Calu3 (cell line): Measurements from ENCODE around the gene GOLT1A. TPM values are rescaled to one million over a fixed set of nuclear protein-coding genes. Genes with fewer than 3 reads are reported as not detected.

Source experiments
- Bru-seq: library from RNA; stranded (reverse); fragments of 400-500 nt; gene quantifications from one replicate; lab custom pipeline; 2021; lab: Mats Ljungman, UMichigan
- BruChase-seq, 2 experiments: library from RNA; stranded (reverse); fragments of 400-500 nt; gene quantifications; one replicate each; lab custom pipeline; 2021; lab: Mats Ljungman, UMichigan
- BruUV-seq: library from RNA; stranded (reverse); fragments of 400-500 nt; replicated peaks from 2 replicates; lab custom pipeline; 2021; lab: Mats Ljungman, UMichigan
- CTCF ChIA-PET: fragments of 300-600 bp; sonication (Branson Sonifier 250); formaldehyde crosslinking; loops from one replicate; lab custom pipeline; 2022; ENCODE audit warnings: antibody characterized with exemption; lab: Charles Lee
- DNase-seq: peaks from one replicate; pipeline ENCODE4 v3.0.0; 2022
- H3K27ac Mint-ChIP-seq: one replicate; pipeline ENCODE4 v1.8.0; 2022; ENCODE audit warnings: mixed read lengths; ENCODE audit not compliant: unreplicated experiment
- H3K27me3 Mint-ChIP-seq: one replicate; pipeline ENCODE4 v1.8.0; 2022; ENCODE audit warnings: mixed read lengths; ENCODE audit not compliant: unreplicated experiment
- H3K36me3 Mint-ChIP-seq: one replicate; pipeline ENCODE4 v1.8.0; 2022; ENCODE audit warnings: mild to moderate bottlenecking, moderate library complexity, mixed read lengths; ENCODE audit not compliant: insufficient read depth, unreplicated experiment
- H3K4me1 Mint-ChIP-seq: one replicate; pipeline ENCODE4 v1.8.0; 2022; ENCODE audit warnings: mild to moderate bottlenecking, low read depth, mixed read lengths; ENCODE audit not compliant: unreplicated experiment
- H3K4me3 Mint-ChIP-seq: one replicate; pipeline ENCODE4 v1.8.0; 2022; ENCODE audit warnings: mild to moderate bottlenecking, low read depth, moderate library complexity, mixed read lengths; ENCODE audit not compliant: unreplicated experiment
- H3K9me3 Mint-ChIP-seq: one replicate; pipeline ENCODE4 v1.8.0; 2022; ENCODE audit warnings: low read depth, mixed read lengths; ENCODE audit not compliant: unreplicated experiment
- intact Hi-C: fragments of 100-400 bp; cut with micrococcal nuclease; formaldehyde crosslinking; loops from one replicate; pipeline ENCODE4 v1.10.0; 2022; ENCODE audit not compliant: unreplicated experiment
- long read RNA-seq: library from polyadenylated mRNA; stranded (forward); transcript quantifications from one replicate; pipeline ENCODE4 v2.0.0, GENCODE V29; 2022
- total RNA-seq: library from RNA; stranded (reverse); gene quantifications from 2 replicates; pipeline ENCODE4 v1.2.3, GENCODE V29; 2022
- TF ChIP-seq, protein P1 (sequence below): fragments of 200-600 bp; IDR thresholded peaks from one replicate; pipeline ENCODE4 v1.8.0; 2022; ENCODE audit warnings: antibody characterized with exemption; ENCODE audit not compliant: unreplicated experiment

Gene GOLT1A, protein sequence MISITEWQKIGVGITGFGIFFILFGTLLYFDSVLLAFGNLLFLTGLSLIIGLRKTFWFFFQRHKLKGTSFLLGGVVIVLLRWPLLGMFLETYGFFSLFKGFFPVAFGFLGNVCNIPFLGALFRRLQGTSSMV
- total RNA-seq: 3.5 and 5.6 TPM in 2 replicates
- percentile 57 among the genes with signal in this experiment for Bru-seq, nascent RNA
- percentile 64 among the genes with signal in this experiment for BruChase-seq, experiment 1, labeled RNA remaining after a 6-hour chase
- percentile 62 among the genes with signal in this experiment for BruChase-seq, experiment 2, labeled RNA remaining after a 2-hour chase
- long read RNA-seq, transcript GOLT1A-201 (5 exons, 883 nt): major isoform, 6 of 7 reads
- long read RNA-seq, partial matches to known transcripts: 1 of 7 reads
- long read RNA-seq, other reads (novel, unspliced or antisense): 0 of 7 reads

DNA sequence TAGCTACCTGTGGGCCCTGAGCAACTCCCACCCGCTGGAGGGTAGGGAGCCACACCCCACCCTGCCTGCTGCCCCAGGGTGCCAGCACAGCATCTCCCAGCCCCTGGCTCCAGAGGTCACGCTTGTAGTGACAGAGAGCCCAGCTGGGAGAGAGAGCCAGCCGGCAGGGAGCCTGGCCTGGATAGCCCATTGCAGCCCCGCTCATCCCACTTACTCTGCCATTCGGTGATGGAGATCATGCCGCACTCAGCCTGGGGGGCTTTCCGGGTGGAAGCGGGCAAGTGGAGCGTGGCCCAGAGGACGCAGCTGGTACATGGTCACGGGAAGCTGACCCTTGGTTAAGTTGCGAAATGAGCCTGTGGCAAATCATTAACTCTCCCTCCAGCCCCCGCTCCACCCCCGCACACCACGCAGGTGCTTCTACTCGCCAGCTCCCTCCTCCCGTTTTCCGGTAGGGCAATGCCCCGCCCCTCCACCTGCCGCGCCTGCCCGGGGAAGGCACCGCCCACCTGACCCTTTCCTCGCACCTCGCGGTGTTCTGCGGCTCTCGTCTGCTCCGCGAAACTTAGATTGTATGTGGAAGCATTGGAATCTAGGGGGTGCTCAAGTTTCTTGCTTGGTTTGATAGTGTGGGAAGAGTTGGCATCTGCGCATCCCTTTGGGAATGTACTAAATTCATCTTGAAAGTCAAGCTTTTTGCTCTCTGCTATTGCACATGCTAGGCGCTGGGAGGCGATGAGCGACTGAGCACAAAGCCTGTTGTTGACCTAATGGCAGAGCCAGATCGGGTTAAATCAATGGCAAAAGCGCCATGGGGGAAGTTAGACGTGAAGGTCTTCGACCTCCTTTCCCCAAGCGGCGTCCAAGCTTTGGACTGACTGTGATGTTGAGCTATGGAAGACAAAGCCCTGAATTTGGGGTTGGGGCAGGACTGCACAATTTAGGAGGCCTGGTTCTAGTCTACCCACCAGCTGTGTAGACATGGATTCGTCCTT lies at the start of gene GOLT1A:
GOLT1A (minus strand) TSS at position 321 of the 995 bp plus-strand sequence; CDS start at position 239, 82 bp downstream.
- Mint-ChIP-seq H3K4me3 (peak within 1 kb of the TSS; percentile 55), H3K9me3 (no peaks in the 10 kb centered on the region), H3K27ac (peak within 1 kb of the TSS; percentile 53), H3K27me3 (no peaks in the 10 kb centered on the region), H3K36me3 (peaks cover 16% of the 10 kb centered on the region), H3K4me1 (no peaks in the 10 kb centered on the region)
- DNase-seq: peak; percentile 92
- BruUV-seq: no TSS peak
- TF ChIP-seq, protein P1, sequence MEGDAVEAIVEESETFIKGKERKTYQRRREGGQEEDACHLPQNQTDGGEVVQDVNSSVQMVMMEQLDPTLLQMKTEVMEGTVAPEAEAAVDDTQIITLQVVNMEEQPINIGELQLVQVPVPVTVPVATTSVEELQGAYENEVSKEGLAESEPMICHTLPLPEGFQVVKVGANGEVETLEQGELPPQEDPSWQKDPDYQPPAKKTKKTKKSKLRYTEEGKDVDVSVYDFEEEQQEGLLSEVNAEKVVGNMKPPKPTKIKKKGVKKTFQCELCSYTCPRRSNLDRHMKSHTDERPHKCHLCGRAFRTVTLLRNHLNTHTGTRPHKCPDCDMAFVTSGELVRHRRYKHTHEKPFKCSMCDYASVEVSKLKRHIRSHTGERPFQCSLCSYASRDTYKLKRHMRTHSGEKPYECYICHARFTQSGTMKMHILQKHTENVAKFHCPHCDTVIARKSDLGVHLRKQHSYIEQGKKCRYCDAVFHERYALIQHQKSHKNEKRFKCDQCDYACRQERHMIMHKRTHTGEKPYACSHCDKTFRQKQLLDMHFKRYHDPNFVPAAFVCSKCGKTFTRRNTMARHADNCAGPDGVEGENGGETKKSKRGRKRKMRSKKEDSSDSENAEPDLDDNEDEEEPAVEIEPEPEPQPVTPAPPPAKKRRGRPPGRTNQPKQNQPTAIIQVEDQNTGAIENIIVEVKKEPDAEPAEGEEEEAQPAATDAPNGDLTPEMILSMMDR: no peak
- CTCF ChIA-PET: interaction anchor here (0.8 to 1.7 kb wide), 5 partner anchors 9 to 185 kb away, joined by 3 to 7 read pairs (median 5); no protein-coding TSS in a partner anchor
- intact Hi-C loops: no loop called here

DNA sequence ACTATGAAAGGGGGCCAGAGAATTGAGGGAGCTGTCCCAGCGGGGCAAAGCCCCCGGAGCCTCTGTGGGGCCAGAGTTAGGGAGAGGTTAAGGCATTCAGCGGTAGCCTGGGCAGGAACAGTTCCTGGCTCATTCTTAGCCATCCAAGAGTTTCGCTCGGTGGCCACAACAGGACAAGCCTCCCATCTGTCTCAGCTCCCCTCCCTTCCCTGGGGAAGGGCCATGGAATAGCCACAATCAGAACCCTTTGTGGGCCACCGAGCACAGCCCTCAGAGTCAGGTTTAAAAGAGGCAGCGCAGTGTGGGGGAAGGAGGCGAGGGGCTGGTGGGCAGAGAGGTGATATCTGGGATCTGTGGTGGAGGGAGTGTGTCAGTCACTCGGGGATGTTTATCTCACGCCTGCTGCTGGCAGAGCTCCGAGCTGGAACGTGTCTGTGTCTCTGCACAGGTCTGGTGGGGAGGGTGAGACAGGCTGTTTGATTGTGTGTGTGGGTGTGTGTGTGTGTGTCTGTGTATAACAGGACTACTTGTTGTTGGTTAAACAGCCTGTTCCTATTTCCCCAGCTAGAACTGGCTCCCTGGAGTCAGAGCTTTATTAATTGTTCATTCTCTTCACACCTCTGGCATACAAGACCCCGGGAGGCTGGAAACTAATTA lies 49.6 kb upstream of the GOLT1A start:
- intact Hi-C loops: no loop called here
- no peak overlapping the region for H3K27ac Mint-ChIP-seq

DNA sequence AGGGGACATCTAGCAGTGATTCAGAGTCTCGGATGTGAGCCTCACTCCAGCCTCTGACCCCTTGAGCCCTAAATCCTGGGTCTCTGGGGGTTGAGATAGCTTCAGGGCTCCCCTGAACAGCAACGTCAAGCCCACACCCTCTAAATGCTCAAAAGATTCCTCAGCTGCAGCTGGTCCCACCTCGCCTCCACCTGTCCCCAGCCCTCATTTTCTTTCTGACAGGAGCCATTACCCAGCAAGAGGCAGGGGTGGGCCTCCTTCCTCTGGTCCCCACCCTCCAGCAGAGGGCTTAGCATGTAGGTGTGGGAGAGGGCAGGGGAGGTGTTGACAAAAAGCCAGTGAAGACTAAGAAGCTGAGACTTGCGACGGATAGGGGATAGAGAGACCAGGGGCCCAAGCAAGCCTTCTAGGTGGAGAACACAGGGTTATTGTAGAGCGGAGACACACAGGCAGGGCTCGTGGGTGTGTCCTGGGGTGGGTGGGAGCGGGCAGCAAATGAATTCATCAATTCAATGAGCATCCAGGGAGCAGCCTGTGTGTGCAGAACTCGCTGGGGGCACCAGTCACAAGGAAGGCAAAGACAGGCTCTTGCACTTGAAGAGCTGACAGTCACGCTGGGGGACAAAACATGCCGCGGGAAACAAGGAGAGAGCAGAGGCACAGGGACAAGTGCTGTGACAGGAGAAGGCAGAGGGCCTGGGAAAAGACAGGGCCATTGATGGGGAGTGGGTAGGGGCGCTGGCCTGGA lies 48.9 kb upstream of the GOLT1A start:
- peaks cover 16% of the 10 kb centered on the region for H3K4me1 Mint-ChIP-seq
- BruUV-seq: no TSS peak
- no peak overlapping the region for H3K4me3 Mint-ChIP-seq
- H3K27me3 Mint-ChIP-seq: no peaks in the 10 kb centered on the region
- H3K36me3 Mint-ChIP-seq: peaks cover 56% of the 10 kb centered on the region
- TF ChIP-seq, protein P1: no peak
- CTCF ChIA-PET: no interaction called here
- DNase-seq: no peak
- intact Hi-C loops: no loop called here
- no peak overlapping the region for H3K27ac Mint-ChIP-seq
- H3K9me3 Mint-ChIP-seq: no peaks in the 10 kb centered on the region

More for the DNA sequence above, 49.6 kb upstream of the GOLT1A start:
- no peak for DNase-seq
- H3K4me1 Mint-ChIP-seq: peaks cover 17% of the 10 kb centered on the region
- CTCF ChIA-PET: interaction anchor here (0.6 kb wide), 1 partner anchor 109 kb away, joined by 3 read pairs; no protein-coding TSS in a partner anchor
- H3K27me3 Mint-ChIP-seq: no peaks in the 10 kb centered on the region
- no TSS peak for BruUV-seq
- peaks cover 49% of the 10 kb centered on the region for H3K36me3 Mint-ChIP-seq
- no peak overlapping the region for H3K4me3 Mint-ChIP-seq
- H3K9me3 Mint-ChIP-seq: no peaks in the 10 kb centered on the region
- TF ChIP-seq, protein P1: no peak
